Lower leg skin (tissue), 3 donors: ENCODE measurements around the gene MVB12B.

Source experiments
- CTCF ChIP-seq, 3 donors: fragments of 450-650 bp; IDR thresholded peaks; one replicate each; pipeline ENCODE4 v1.5.1; 2016; ENCODE audit warnings: antibody characterized with exemption in 3 of 3, mild to moderate bottlenecking in 3 of 3, moderate library complexity in 2 of 3
- POLR2A ChIP-seq, 2 donors: fragments of 450-650 bp; IDR thresholded peaks; one replicate each; pipeline ENCODE4 v1.6.1; 2016 to 2017; ENCODE audit warnings: antibody characterized with exemption in 2 of 2, mild to moderate bottlenecking in 1 of 2, moderate library complexity in 1 of 2

GRCh38 chr9:126392662-126393371 lies 66.2 kb downstream of the MVB12B start:
- TF ChIP-seq CTCF (IDR thresholded peaks at IDR 0.05): no peak
- TF ChIP-seq POLR2A (IDR thresholded peaks at IDR 0.05): no peak
